RWPE2 (cell line): Measurements from ENCODE around the gene COA7.
A peak's percentile ranks its signal among the peaks of the same experiment; 100 is the strongest.
"Not testable (repeated sequence)": the region's sequence is repeated elsewhere in the genome, so short reads cannot be mapped to it uniquely, and the experiment has no call there.

ENCODE experiments used
- ATAC-seq: fragments of 200-7000 bp; cut with Tn5 transposase; 3 replicates; pipeline ENCODE4 v1.9.1; 2021; ENCODE audit warnings: low read depth
- DNase-seq: peaks from one replicate; pipeline ENCODE4 v3.0.0-alpha.2; 2020; ENCODE audit warnings: low spot score
- H3K27ac ChIP-seq: fragments of 450-650 bp; 2 replicates; pipeline ENCODE4 v1.5.1; 2017; ENCODE audit warnings: mild to moderate bottlenecking; ENCODE audit not compliant: poor library complexity, severe bottlenecking
- H3K27me3 ChIP-seq: fragments of 250-450 bp; sonication (Bioruptor Pico); 2 replicates; pipeline ENCODE4 v1.5.1; 2021; ENCODE audit warnings: mild to moderate bottlenecking, moderate library complexity; ENCODE audit not compliant: insufficient read depth, poor library complexity, severe bottlenecking
- H3K36me3 ChIP-seq: fragments of 250-450 bp; sonication (Bioruptor Pico); 2 replicates; pipeline ENCODE4 v1.5.1; 2020; ENCODE audit warnings: low read depth, mild to moderate bottlenecking, moderate library complexity
- H3K4me1 ChIP-seq: fragments of 250-450 bp; sonication (Bioruptor Pico); 2 replicates; pipeline ENCODE4 v1.5.1; 2021; ENCODE audit warnings: mild to moderate bottlenecking, moderate library complexity; ENCODE audit not compliant: insufficient read depth, poor library complexity, severe bottlenecking
- H3K4me3 ChIP-seq: fragments of 250-450 bp; sonication (Bioruptor Pico); 2 replicates; pipeline ENCODE4 v1.5.1; 2021; ENCODE audit warnings: mild to moderate bottlenecking, moderate library complexity; ENCODE audit not compliant: severe bottlenecking
- H3K9me3 ChIP-seq: fragments of 250-450 bp; sonication (Bioruptor Pico); 2 replicates; pipeline ENCODE4 v1.5.1; 2021; ENCODE audit warnings: mild to moderate bottlenecking, moderate library complexity; ENCODE audit not compliant: severe bottlenecking
- CTCF ChIP-seq: fragments of 450-650 bp; IDR thresholded peaks from one replicate; pipeline ENCODE4 v1.5.1; 2017; ENCODE audit warnings: mild to moderate bottlenecking, moderate library complexity; ENCODE audit not compliant: poor library complexity, severe bottlenecking

The COA7 gene

DNA sequence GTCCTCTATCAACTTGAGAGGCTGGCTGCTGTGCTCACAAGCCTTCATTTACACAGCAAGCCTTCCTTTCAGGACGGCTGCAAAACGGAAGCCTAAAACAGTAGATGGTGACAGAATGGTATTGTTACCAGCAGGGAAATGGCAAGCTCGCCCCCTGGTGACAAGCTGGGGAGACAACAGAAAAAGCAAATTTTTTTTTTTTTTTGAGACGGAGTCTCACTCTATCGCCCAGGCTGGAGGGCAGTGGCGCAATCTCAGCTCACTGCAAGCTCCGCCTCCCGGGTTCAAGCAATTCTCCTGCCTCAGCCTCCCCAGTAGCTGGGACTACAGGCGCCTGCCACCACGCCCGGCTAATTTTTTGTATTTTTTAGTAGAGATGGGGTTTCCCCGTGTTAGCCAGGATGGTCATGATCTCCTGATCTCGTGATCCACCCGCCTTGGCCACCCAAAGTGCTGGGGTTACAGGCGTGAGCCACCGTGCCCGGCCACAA, 11.8 kb downstream of the COA7 start:
- DNase-seq, H3K4me3 ChIP-seq, H3K9me3 ChIP-seq, H3K27ac ChIP-seq, H3K4me1 ChIP-seq, H3K27me3 ChIP-seq: not testable (repeated sequence)
- peak; percentile 95 for TF ChIP-seq CTCF
- peaks cover 55% of the 10 kb centered on the region for H3K36me3 ChIP-seq
- ATAC-seq, result peak; percentile 61

DNA sequence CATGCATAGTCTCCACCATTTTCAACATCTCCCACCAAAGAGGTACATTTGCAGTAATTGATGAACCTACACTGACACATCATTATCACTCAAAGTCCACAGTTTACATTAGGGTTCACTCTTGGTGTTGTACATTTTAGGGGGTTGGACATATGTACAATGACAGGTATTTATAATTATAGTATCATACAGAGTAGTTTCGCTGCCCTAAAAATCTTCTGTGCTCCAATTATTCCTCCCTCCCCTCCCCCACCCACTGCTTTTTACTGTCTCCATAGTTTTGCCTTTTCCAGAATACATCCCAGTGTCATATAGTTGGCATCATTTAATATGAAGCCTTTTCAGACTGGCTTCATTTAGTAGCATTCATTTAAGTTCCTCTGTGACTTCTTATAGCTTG, 13.6 kb downstream of the COA7 start:
- no peak overlapping the region for H3K4me3 ChIP-seq
- H3K27me3 ChIP-seq, result no peaks in the 10 kb centered on the region
- ATAC-seq, result no peak
- no peaks in the 10 kb centered on the region for H3K9me3 ChIP-seq
- H3K36me3 ChIP-seq, result peaks cover 40% of the 10 kb centered on the region
- H3K27ac ChIP-seq, result no peak overlapping the region
- DNase-seq, result no peak
- no peak for TF ChIP-seq CTCF
- no peaks in the 10 kb centered on the region for H3K4me1 ChIP-seq

GRCh38 chr1:52683367-52683940, 14.7 kb downstream of the COA7 start:
- ATAC-seq, result no peak
- H3K27me3 ChIP-seq, result no peaks in the 10 kb centered on the region
- no peak overlapping the region for H3K27ac ChIP-seq
- no peak for DNase-seq
- H3K36me3 ChIP-seq, result peaks cover 30% of the 10 kb centered on the region
- no peak overlapping the region for H3K4me3 ChIP-seq
- H3K4me1 ChIP-seq, result no peaks in the 10 kb centered on the region
- no peaks in the 10 kb centered on the region for H3K9me3 ChIP-seq
- TF ChIP-seq CTCF, result no peak

- H3K9me3 ChIP-seq, result no peaks in the 10 kb centered on the region
- ATAC-seq (no peak), DNase-seq (no peak)
- H3K36me3 ChIP-seq, result peaks cover 7% of the 10 kb centered on the region
- TF ChIP-seq CTCF, result no peak
- no peaks in the 10 kb centered on the region for H3K27me3 ChIP-seq
- no peak overlapping the region for H3K4me3 ChIP-seq
- no peak overlapping the region for H3K27ac ChIP-seq
- no peaks in the 10 kb centered on the region for H3K4me1 ChIP-seq
Observed at GRCh38 chr1:52681136-52681535, 17.0 kb downstream of the COA7 start.

DNA sequence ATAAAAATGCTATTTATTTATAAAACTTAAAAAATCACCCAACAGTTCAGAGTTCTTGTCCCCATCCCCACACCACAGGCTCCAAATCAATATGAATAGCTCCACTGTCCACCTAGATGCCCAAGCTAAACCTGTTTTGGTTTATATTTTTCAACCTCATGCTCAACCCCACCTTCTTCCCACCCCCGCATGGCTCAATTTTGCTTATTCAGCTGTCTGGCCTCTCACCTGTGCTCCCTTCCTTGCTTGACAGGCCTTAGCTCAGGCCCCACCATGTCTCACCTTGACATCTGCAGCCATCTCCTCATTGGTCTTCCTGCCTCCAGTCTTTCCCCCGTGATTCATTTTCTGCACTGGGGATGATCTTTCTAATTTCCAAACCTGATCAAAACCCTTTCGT, 17.8 kb downstream of the COA7 start:
- DNase-seq (no peak), ATAC-seq (no peak)
- no peaks in the 10 kb centered on the region for H3K27me3 ChIP-seq
- H3K9me3 ChIP-seq, result no peaks in the 10 kb centered on the region
- no peaks in the 10 kb centered on the region for H3K36me3 ChIP-seq
- H3K27ac ChIP-seq, result no peak overlapping the region
- H3K4me3 ChIP-seq, result no peak overlapping the region
- no peak for TF ChIP-seq CTCF
- no peaks in the 10 kb centered on the region for H3K4me1 ChIP-seq
